ENCODE data around the gene ZNF750. TPM values are rescaled to one million over a fixed set of nuclear protein-coding genes. Genes with fewer than 3 reads are reported as not detected.
A peak's percentile ranks its signal among the peaks of the same experiment; 100 is the strongest.

ZNF750 gene
- total and polyA plus RNA-seq, 8 donors = 0.02 to 0.08 TPM; not detected in 6

GRCh38 chr17:82807101-82807500, 32.7 kb downstream of the ZNF750 start:
- ATAC-seq = no peak
- intact Hi-C loops (cut with DNase I) = no loop called here
- FAIRE-seq = no peak
- TF ChIP-seq CTCF (IDR thresholded peaks at IDR 0.05) = no peak
- Histone ChIP-seq H3K27ac (no peak overlapping the region), H3K4me1 (no peaks in the 10 kb centered on the region), H3K27me3 (no peaks in the 10 kb centered on the region), H3K36me3 (no peaks in the 10 kb centered on the region), H3K4me3 (no peak overlapping the region), H3K9me3 (no peaks in the 10 kb centered on the region)
- no peak for DNase-seq
- WGBS, 2 donors = 86% methylated on average over 9 of the region's 9 CpGs

GRCh38 chr17:82806645-82807044, 33.2 kb downstream of the ZNF750 start:
- H3K4me3 ChIP-seq = no peak overlapping the region
- WGBS, 2 donors = 93 to 94% methylated on average over 21 of the region's 21 CpGs
- TF ChIP-seq CTCF (IDR thresholded peaks at IDR 0.05) = no peak
- FAIRE-seq (no peak), ATAC-seq (no peak), DNase-seq (no peak)
- no peaks in the 10 kb centered on the region for H3K9me3 ChIP-seq
- intact Hi-C loops (cut with DNase I) = no loop called here
- H3K4me1 ChIP-seq = no peaks in the 10 kb centered on the region
- H3K36me3 ChIP-seq = no peaks in the 10 kb centered on the region
- H3K27ac ChIP-seq = no peak overlapping the region
- H3K27me3 ChIP-seq = no peaks in the 10 kb centered on the region

GRCh38 chr17:82805823-82806222, 34.0 kb downstream of the ZNF750 start:
- ATAC-seq (no peak), FAIRE-seq (no peak), DNase-seq (no peak)
- Histone ChIP-seq H3K4me1 (no peaks in the 10 kb centered on the region), H3K9me3 (no peaks in the 10 kb centered on the region), H3K4me3 (no peak overlapping the region), H3K36me3 (no peaks in the 10 kb centered on the region), H3K27ac (no peak overlapping the region), H3K27me3 (no peaks in the 10 kb centered on the region)
- intact Hi-C loops (cut with DNase I) = no loop called here
- 88 to 89% methylated on average over 19 of the region's 19 CpGs for WGBS, 2 donors
- TF ChIP-seq CTCF (IDR thresholded peaks at IDR 0.05) = no peak

- H3K36me3 ChIP-seq = no peaks in the 10 kb centered on the region
- intact Hi-C loops (cut with DNase I) = no loop called here
- no peaks in the 10 kb centered on the region for H3K9me3 ChIP-seq
- no peak overlapping the region for H3K4me3 ChIP-seq
- WGBS, 2 donors = 88 to 91% methylated on average over 13 of the region's 13 CpGs
- no peak overlapping the region for H3K27ac ChIP-seq
- no peak for FAIRE-seq
- H3K27me3 ChIP-seq = no peaks in the 10 kb centered on the region
- ATAC-seq = no peak
- no peak for DNase-seq
- no peak for TF ChIP-seq CTCF (IDR thresholded peaks at IDR 0.05)
- H3K4me1 ChIP-seq = no peaks in the 10 kb centered on the region
These were observed 34.6 kb downstream of the ZNF750 start for GRCh38 chr17:82805254-82805653.

- Histone ChIP-seq H3K27me3 (no peaks in the 10 kb centered on the region), H3K27ac (no peak overlapping the region), H3K4me1 (no peaks in the 10 kb centered on the region), H3K4me3 (no peak overlapping the region), H3K9me3 (no peaks in the 10 kb centered on the region), H3K36me3 (no peaks in the 10 kb centered on the region)
- intact Hi-C loops (cut with DNase I) = no loop called here
- FAIRE-seq (no peak), DNase-seq (peak in 1 of 6 donors; percentile 12), ATAC-seq (peak in 3 of 4 donors; percentile 59 to 71 (median 64))
- TF ChIP-seq CTCF (IDR thresholded peaks at IDR 0.05) = no peak
- 86 to 91% methylated on average over 27 of the region's 27 CpGs for WGBS, 2 donors
These were observed 35.2 kb downstream of the ZNF750 start for GRCh38 chr17:82804442-82805191.
